UCSD-AML1 (cell line): Measurements from ENCODE around the gene RUNX2.

Experiments
- DNase-seq: peaks from one replicate; lab custom pipeline; 2025; ENCODE audit not compliant: unreplicated experiment; lab: John Stamatoyannopoulos, UW

RUNX2 gene

GRCh38 chr6:45637611-45638257 is 309.6 kb downstream of the RUNX2 start:
- no peak for DNase-seq

- DNase-seq = no peak
These were observed 312.0 kb downstream of the RUNX2 start for GRCh38 chr6:45640081-45640491.

GRCh38 chr6:45640811-45641210 is 312.7 kb downstream of the RUNX2 start:
- no peak for DNase-seq

GRCh38 chr6:45642331-45643125 is 314.4 kb downstream of the RUNX2 start:
- no peak for DNase-seq

GRCh38 chr6:45643126-45643525 is 315.0 kb downstream of the RUNX2 start:
- DNase-seq = no peak

GRCh38 chr6:45644720-45645119 is 316.6 kb downstream of the RUNX2 start:
- no peak for DNase-seq

GRCh38 chr6:45645302-45645701 is 317.2 kb downstream of the RUNX2 start:
- DNase-seq = no peak

GRCh38 chr6:45647341-45648261 is 319.5 kb downstream of the RUNX2 start:
- DNase-seq = no peak

- DNase-seq = no peak
These were observed 320.1 kb downstream of the RUNX2 start for GRCh38 chr6:45648262-45648620.

- no peak for DNase-seq
These were observed 322.5 kb downstream of the RUNX2 start for GRCh38 chr6:45650524-45651135.

GRCh38 chr6:45651301-45651700 is 323.2 kb downstream of the RUNX2 start:
- DNase-seq = no peak

- no peak for DNase-seq
These were observed 324.3 kb downstream of the RUNX2 start for GRCh38 chr6:45652416-45652815.

- DNase-seq = no peak
These were observed 325.2 kb downstream of the RUNX2 start for GRCh38 chr6:45653117-45653883.

- DNase-seq = no peak
These were observed 326.5 kb downstream of the RUNX2 start for GRCh38 chr6:45654673-45655072.

GRCh38 chr6:45655745-45656476 is 327.8 kb downstream of the RUNX2 start:
- DNase-seq = no peak

- no peak for DNase-seq
These were observed 329.1 kb downstream of the RUNX2 start for GRCh38 chr6:45657226-45657625.

GRCh38 chr6:45658400-45658799 is 330.3 kb downstream of the RUNX2 start:
- no peak for DNase-seq

- DNase-seq = no peak
These were observed 330.8 kb downstream of the RUNX2 start for GRCh38 chr6:45658958-45659357.

GRCh38 chr6:45661661-45662060 is 333.5 kb downstream of the RUNX2 start:
- DNase-seq = no peak
